ENCODE measurements around the gene SLC43A2. TPM values are rescaled to one million over a fixed set of nuclear protein-coding genes. Genes with fewer than 3 reads are reported as not detected.

SLC43A2 gene
- total and polyA plus RNA-seq, 2 donors (not counting 1 experiment from before 2014, with no cell fraction given), result 8.4 to 13.7 TPM

DNA sequence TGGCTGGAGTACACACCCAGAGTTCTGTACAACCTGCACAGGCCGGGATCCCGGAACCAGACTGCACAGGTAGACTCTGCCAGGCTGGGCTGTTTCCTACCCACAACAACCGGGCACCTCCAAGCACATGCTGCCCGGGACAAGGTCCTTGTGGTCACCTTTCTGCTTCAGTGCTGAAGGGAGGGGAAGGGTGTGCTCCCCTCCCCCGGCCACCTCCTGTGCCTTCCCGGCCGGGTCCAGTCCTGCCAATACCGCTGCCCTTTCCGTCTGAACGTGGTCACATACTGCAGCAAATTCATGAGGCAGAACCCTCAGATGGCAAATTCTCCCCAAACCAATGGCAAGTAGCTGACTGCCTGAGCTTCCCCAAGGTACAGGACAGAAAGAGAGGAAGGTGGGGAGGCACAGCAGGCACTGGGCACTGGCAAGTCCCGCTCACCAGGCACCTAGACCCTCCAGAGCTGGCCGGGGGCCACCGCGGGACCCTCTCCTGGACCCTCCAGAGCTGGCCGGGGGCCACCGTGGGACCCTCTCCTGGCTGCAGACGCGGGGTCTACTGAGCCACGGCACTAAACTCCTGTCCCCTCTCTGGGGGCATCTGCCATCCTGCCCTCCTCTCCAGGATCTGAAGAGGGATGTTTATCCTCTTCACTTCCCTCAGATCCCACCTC lies 22.8 kb downstream of the SLC43A2 start:
- Histone ChIP-seq H3K4me2 (ENCODE audit: extremely low read depth, insufficient read depth, low read length) (no peak overlapping the region), H3K9ac (ENCODE audit: insufficient read depth, low read length) (no peak overlapping the region), H3K4me1 (ENCODE audit: control insufficient read depth, extremely low read depth, insufficient read depth, low read length) (no peaks in the 10 kb centered on the region), H3K4me3 (replicated peaks in 1 of 4; ENCODE audit: control extremely low read depth in 1 of 4, insufficient read depth in 1 of 4, low read depth in 3 of 4, low read length in 4 of 4) (no peak overlapping the region), H2AFZ (ENCODE audit: low read length) (no peak overlapping the region), H3K27ac (ENCODE audit: insufficient read depth, low read length) (no peak overlapping the region), H3K79me2 (ENCODE audit: control insufficient read depth, insufficient read depth, low read length) (no peaks in the 10 kb centered on the region), H4K20me1 (ENCODE audit: control insufficient read depth, extremely low read depth, insufficient read depth, low read length) (no peaks in the 10 kb centered on the region), H3K27me3 (ENCODE audit: control insufficient read depth, insufficient read depth, low read length) (no peaks in the 10 kb centered on the region), H3K9me3 (ENCODE audit: control insufficient read depth, insufficient read depth, low read depth, low read length) (no peaks in the 10 kb centered on the region), H3K36me3 (ENCODE audit: control insufficient read depth, insufficient read depth, low read length) (no peaks in the 10 kb centered on the region)
- TF ChIP-seq, protein P1, sequence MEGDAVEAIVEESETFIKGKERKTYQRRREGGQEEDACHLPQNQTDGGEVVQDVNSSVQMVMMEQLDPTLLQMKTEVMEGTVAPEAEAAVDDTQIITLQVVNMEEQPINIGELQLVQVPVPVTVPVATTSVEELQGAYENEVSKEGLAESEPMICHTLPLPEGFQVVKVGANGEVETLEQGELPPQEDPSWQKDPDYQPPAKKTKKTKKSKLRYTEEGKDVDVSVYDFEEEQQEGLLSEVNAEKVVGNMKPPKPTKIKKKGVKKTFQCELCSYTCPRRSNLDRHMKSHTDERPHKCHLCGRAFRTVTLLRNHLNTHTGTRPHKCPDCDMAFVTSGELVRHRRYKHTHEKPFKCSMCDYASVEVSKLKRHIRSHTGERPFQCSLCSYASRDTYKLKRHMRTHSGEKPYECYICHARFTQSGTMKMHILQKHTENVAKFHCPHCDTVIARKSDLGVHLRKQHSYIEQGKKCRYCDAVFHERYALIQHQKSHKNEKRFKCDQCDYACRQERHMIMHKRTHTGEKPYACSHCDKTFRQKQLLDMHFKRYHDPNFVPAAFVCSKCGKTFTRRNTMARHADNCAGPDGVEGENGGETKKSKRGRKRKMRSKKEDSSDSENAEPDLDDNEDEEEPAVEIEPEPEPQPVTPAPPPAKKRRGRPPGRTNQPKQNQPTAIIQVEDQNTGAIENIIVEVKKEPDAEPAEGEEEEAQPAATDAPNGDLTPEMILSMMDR (conservative IDR thresholded peaks at IDR 0.05 in 1 of 2, IDR thresholded peaks at IDR 0.05 in 1 of 2; ENCODE audit: low read depth in 1 of 2, low read length in 2 of 2), result no peak
- TF ChIP-seq EZH2 (IDR thresholded peaks at IDR 0.05; ENCODE audit: low read length, missing control alignments), result no peak
- DNase-seq (ENCODE audit: low read depth in 2 of 2), result no peak

DNA sequence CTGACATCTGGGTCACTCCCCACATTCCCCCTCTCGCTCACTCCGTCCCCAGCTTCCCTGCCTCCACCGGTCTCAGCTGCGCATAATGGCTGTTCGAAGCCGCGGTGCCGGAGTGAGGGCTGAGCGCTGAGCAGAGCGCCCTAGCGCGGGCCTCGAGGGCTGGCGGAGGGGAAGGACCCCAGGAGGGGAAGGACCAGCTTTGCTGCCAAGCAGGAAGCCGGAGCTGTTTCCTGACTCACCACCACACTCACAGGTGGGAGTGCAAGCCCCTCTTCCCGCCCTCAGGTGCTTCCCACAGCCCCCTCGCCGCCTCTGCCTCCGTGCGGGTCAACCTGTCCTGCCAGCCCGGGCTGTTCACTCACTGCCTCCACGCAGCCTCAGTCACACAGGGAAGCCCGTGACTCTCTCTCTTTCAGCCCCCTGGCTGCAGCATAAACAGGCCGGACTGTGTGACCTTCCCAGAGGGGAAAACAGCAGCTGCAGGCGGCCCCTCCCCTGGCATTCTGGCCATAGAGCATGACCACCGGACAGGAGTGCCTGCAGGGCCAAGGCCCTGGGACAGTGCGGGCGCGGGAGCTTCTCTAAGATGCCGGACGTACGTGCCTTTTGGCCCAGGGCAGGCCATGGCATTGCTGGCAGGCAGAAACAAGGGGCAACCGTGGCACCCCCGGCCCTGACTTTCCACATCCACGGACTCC lies 23.7 kb downstream of the SLC43A2 start:
- H3K27me3 ChIP-seq (ENCODE audit: control insufficient read depth, insufficient read depth, low read length), result no peaks in the 10 kb centered on the region
- H3K79me2 ChIP-seq (ENCODE audit: control insufficient read depth, insufficient read depth, low read length), result no peaks in the 10 kb centered on the region
- DNase-seq (ENCODE audit: low read depth in 2 of 2), result no peak
- H3K36me3 ChIP-seq (ENCODE audit: control insufficient read depth, insufficient read depth, low read length), result no peaks in the 10 kb centered on the region
- no peak overlapping the region for H2AFZ ChIP-seq (ENCODE audit: low read length)
- no peak for TF ChIP-seq EZH2 (IDR thresholded peaks at IDR 0.05; ENCODE audit: low read length, missing control alignments)
- TF ChIP-seq, protein P1 (conservative IDR thresholded peaks at IDR 0.05 in 1 of 2, IDR thresholded peaks at IDR 0.05 in 1 of 2; ENCODE audit: low read depth in 1 of 2, low read length in 2 of 2), result no peak
- no peak overlapping the region for H3K4me3 ChIP-seq (replicated peaks in 1 of 4; ENCODE audit: control extremely low read depth in 1 of 4, insufficient read depth in 1 of 4, low read depth in 3 of 4, low read length in 4 of 4)
- H3K9me3 ChIP-seq (ENCODE audit: control insufficient read depth, insufficient read depth, low read depth, low read length), result no peaks in the 10 kb centered on the region
- no peak overlapping the region for H3K27ac ChIP-seq (ENCODE audit: insufficient read depth, low read length)
- H3K4me1 ChIP-seq (ENCODE audit: control insufficient read depth, extremely low read depth, insufficient read depth, low read length), result no peaks in the 10 kb centered on the region
- no peak overlapping the region for H3K9ac ChIP-seq (ENCODE audit: insufficient read depth, low read length)
- H3K4me2 ChIP-seq (ENCODE audit: extremely low read depth, insufficient read depth, low read length), result no peak overlapping the region
- no peaks in the 10 kb centered on the region for H4K20me1 ChIP-seq (ENCODE audit: control insufficient read depth, extremely low read depth, insufficient read depth, low read length)

DNA sequence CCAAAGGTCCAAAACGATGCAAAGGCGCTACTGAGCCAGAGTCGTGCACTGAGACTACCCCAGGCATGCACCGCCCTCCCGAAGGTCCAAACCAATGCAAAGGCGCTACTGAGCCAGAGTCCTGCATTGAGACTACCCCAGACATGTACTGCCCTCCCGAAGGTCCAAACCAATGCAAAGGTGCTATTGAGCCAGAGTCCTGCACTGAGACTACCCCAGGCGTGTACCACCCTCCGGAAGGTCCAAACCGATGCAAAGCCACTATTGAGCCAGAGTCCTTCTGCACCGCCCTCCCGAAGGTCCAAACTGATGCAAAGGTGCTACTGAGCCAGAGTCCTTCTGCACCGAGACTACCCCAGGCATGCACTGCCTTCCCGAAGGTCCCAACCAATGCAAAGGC lies 27.1 kb downstream of the SLC43A2 start:
- Histone ChIP-seq H3K4me1 (ENCODE audit: control insufficient read depth, extremely low read depth, insufficient read depth, low read length) (no peaks in the 10 kb centered on the region), H3K36me3 (ENCODE audit: control insufficient read depth, insufficient read depth, low read length) (no peaks in the 10 kb centered on the region), H3K27ac (ENCODE audit: insufficient read depth, low read length) (no peak overlapping the region), H3K79me2 (ENCODE audit: control insufficient read depth, insufficient read depth, low read length) (no peaks in the 10 kb centered on the region), H3K9ac (ENCODE audit: insufficient read depth, low read length) (no peak overlapping the region), H4K20me1 (ENCODE audit: control insufficient read depth, extremely low read depth, insufficient read depth, low read length) (no peaks in the 10 kb centered on the region), H3K9me3 (ENCODE audit: control insufficient read depth, insufficient read depth, low read depth, low read length) (no peaks in the 10 kb centered on the region), H3K4me2 (ENCODE audit: extremely low read depth, insufficient read depth, low read length) (no peak overlapping the region), H3K27me3 (ENCODE audit: control insufficient read depth, insufficient read depth, low read length) (no peaks in the 10 kb centered on the region), H2AFZ (ENCODE audit: low read length) (no peak overlapping the region), H3K4me3 (replicated peaks in 1 of 4; ENCODE audit: control extremely low read depth in 1 of 4, insufficient read depth in 1 of 4, low read depth in 3 of 4, low read length in 4 of 4) (no peak overlapping the region)
- DNase-seq (ENCODE audit: low read depth in 2 of 2), result no peak
- TF ChIP-seq EZH2 (IDR thresholded peaks at IDR 0.05; ENCODE audit: low read length, missing control alignments), result no peak
- TF ChIP-seq, protein P1 (conservative IDR thresholded peaks at IDR 0.05 in 1 of 2, IDR thresholded peaks at IDR 0.05 in 1 of 2; ENCODE audit: low read depth in 1 of 2, low read length in 2 of 2), result no peak
